LNCAP (cell line): ENCODE measurements around the gene PSMD11.

ENCODE experiments used
- CTCF ChIP-seq: fragments of 450-650 bp; IDR thresholded peaks from 2 replicates; pipeline ENCODE4 v1.5.1; 2017; ENCODE audit warnings: mild to moderate bottlenecking

PSMD11 gene

GRCh38 chr17:32510466-32510865 is 66.2 kb downstream of the PSMD11 start:
- TF ChIP-seq CTCF = no peak

- no peak for TF ChIP-seq CTCF
These were observed 68.0 kb downstream of the PSMD11 start for GRCh38 chr17:32512328-32512727.

- TF ChIP-seq CTCF = no peak
These were observed 69.3 kb downstream of the PSMD11 start for GRCh38 chr17:32513579-32513978.

- TF ChIP-seq CTCF = no peak
These were observed 70.3 kb downstream of the PSMD11 start for GRCh38 chr17:32514606-32515005.

GRCh38 chr17:32515677-32516383 is 71.5 kb downstream of the PSMD11 start:
- TF ChIP-seq CTCF = no peak

- TF ChIP-seq CTCF = no peak
These were observed 72.1 kb downstream of the PSMD11 start for GRCh38 chr17:32516450-32516849.

- TF ChIP-seq CTCF = no peak
These were observed 72.8 kb downstream of the PSMD11 start for GRCh38 chr17:32516940-32517701.
